GM19468 (cell line): ENCODE results near the gene PLA2G2E.
A peak's percentile ranks its signal among the peaks of the same experiment; 100 is the strongest.
"Not testable (repeated sequence)": the region's sequence is repeated elsewhere in the genome, so short reads cannot be mapped to it uniquely, and the experiment has no call there.

Source experiments
- ATAC-seq: cut with Tn5 transposase; IDR thresholded peaks from one replicate; pipeline ENCODE4 v1.9.1; 2021; ENCODE audit warnings: mild to moderate bottlenecking, moderate library complexity, moderate number of reproducible peaks; ENCODE audit not compliant: unreplicated experiment; ENCODE audit errors: extremely low read depth

Gene PLA2G2E

GRCh38 chr1:19888112-19888511 lies 35.3 kb downstream of the PLA2G2E start:
- no peak for ATAC-seq

GRCh38 chr1:19885821-19886220 lies 37.6 kb downstream of the PLA2G2E start:
- no peak for ATAC-seq

- ATAC-seq = no peak
Observed at GRCh38 chr1:19884312-19884711, 39.1 kb downstream of the PLA2G2E start.

GRCh38 chr1:19882111-19883071 lies 41.0 kb downstream of the PLA2G2E start, which contains the start of gene OTUD3:
TSS of gene OTUD3 (plus strand) at chr1:19882395. CDS start at chr1:19882514, 119 bp downstream.
- ATAC-seq = peak; percentile 83

GRCh38 chr1:19880841-19881240 lies 42.6 kb downstream of the PLA2G2E start:
- not testable (repeated sequence) for ATAC-seq

GRCh38 chr1:19879661-19880060 lies 43.8 kb downstream of the PLA2G2E start:
- ATAC-seq = no peak

GRCh38 chr1:19879227-19879626 lies 44.2 kb downstream of the PLA2G2E start:
- ATAC-seq = no peak

- ATAC-seq = no peak
Observed at GRCh38 chr1:19878637-19878985, 44.8 kb downstream of the PLA2G2E start.

- ATAC-seq = no peak
Observed at GRCh38 chr1:19877821-19878636, 45.4 kb downstream of the PLA2G2E start.

GRCh38 chr1:19877181-19877750 lies 46.2 kb downstream of the PLA2G2E start:
- ATAC-seq = no peak

GRCh38 chr1:19872190-19872589 lies 51.2 kb downstream of the PLA2G2E start:
- no peak for ATAC-seq
